Brain microvascular endothelial cell (primary cell): Measurements from ENCODE around the gene TP53TG5.

Source experiments
- DNase-seq: peaks from one replicate; pipeline ENCODE4 v3.0.0-alpha.2; 2020
- H3K27ac ChIP-seq: fragments of 250-450 bp; sonication (Bioruptor Pico); 2 replicates; pipeline ENCODE4 v1.5.1; 2020; ENCODE audit warnings: mild to moderate bottlenecking, moderate library complexity
- H3K27me3 ChIP-seq: fragments of 250-450 bp; sonication (Bioruptor Pico); replicated peaks from 2 replicates; pipeline ENCODE4 v1.5.1; 2020; ENCODE audit warnings: mild to moderate bottlenecking
- H3K36me3 ChIP-seq: fragments of 250-450 bp; sonication (Bioruptor Pico); replicated peaks from 2 replicates; pipeline ENCODE4 v1.5.1; 2020; ENCODE audit warnings: mild to moderate bottlenecking
- H3K4me3 ChIP-seq: 2 replicates; pipeline ENCODE4 v1.5.1; 2011; ENCODE audit warnings: low read depth, mild to moderate bottlenecking, control low read depth, low read length, moderate library complexity
- in situ Hi-C: cut with HindIII; loops from 2 replicates; pipeline ENCODE4 v1.10.0; 2017; ENCODE audit warnings: low sequenced_read_pairs, low pct_ligation_motif_present
- TF ChIP-seq, protein P1 (sequence below): IDR thresholded peaks from 2 replicates; pipeline ENCODE4 v1.5.1; 2011; ENCODE audit warnings: low read depth, mild to moderate bottlenecking, moderate library complexity, low read length, control low read depth, inconsistent platforms; ENCODE audit errors: missing control alignments

The TP53TG5 gene

DNA sequence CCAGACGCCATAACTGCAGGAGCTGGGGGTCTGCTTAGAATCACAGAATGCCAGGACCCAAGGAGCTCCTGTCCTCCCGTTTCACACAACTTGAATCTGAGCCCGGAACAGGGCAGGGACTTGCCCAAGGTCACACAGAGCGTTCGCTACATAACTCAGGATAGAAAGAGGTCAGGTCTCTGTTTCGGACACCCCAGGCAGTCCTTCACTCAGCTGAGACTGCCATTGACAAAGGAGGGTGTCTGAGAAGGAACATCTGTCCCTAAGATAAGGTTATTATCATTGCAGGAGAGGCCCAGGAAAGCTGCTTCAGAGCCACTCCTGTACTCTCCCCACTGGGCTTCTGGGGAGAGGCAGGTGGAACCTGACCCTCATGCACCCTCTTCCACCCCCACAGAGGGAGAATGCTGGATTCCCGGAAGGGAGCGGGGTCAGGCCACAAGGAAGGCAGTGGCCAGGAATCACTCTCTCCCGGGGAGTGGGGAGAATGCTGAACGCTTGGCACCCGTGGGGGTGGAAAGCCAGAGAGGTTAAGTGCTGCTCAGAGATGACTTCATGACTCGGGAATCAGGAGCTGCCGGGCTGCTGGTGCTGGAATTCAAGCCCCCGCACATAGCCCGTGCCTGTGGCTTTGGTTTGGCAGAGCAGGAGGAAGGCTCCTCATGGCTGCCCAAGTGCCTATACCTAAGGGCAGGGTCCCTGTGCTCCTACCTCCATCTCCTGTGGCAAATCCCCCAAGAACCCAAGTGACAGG is 40.6 kb downstream of the TP53TG5 start:
- no peak overlapping the region for H3K4me3 ChIP-seq
- H3K27ac ChIP-seq: peak overlapping the region; percentile 90
- peak; percentile 91 for DNase-seq
- no peaks in the 10 kb centered on the region for H3K27me3 ChIP-seq
- in situ Hi-C loops: no loop called here
- TF ChIP-seq, protein P1, sequence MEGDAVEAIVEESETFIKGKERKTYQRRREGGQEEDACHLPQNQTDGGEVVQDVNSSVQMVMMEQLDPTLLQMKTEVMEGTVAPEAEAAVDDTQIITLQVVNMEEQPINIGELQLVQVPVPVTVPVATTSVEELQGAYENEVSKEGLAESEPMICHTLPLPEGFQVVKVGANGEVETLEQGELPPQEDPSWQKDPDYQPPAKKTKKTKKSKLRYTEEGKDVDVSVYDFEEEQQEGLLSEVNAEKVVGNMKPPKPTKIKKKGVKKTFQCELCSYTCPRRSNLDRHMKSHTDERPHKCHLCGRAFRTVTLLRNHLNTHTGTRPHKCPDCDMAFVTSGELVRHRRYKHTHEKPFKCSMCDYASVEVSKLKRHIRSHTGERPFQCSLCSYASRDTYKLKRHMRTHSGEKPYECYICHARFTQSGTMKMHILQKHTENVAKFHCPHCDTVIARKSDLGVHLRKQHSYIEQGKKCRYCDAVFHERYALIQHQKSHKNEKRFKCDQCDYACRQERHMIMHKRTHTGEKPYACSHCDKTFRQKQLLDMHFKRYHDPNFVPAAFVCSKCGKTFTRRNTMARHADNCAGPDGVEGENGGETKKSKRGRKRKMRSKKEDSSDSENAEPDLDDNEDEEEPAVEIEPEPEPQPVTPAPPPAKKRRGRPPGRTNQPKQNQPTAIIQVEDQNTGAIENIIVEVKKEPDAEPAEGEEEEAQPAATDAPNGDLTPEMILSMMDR: no peak
- peaks cover 53% of the 10 kb centered on the region for H3K36me3 ChIP-seq

DNA sequence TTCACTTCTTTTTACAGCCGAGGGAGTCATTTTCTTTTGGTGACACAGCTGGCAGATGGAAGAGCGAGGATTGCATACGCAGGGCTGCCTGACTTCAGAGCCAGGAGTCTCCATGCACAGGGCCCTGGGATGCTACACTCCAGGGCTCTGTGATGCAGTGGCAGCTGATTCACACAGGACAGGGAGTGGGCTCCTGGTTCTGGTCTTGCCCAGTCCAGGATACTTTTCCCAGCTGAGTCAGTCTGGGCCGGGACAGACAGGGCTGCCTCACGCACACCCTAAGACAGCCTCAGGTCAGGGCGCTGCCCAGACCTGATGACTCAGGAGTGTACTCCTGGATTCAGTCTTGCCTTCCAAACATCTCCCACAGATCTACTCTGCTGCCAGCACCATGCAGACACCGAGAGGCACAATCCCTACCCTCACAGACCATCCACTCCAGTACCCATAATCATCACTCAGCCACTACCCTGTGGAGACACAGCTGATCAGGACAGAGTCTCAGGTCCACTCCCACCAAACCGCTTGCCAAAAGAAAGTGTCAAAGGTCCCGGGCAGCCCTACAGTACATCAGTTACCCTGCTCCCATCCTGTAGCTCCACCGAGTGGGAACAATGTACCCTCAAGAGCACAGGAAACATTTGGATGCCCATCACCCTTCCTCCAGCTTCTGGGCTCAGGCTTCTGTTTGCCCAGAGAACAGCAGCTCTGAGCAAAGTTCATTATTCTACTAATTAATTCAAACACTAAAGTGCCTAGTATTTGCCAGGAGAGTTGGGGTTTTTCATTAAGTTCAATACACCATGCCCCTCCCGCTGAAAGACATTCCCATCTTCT is 41.4 kb downstream of the TP53TG5 start:
- peak; percentile 91 for DNase-seq
- in situ Hi-C loops: no loop called here
- no peaks in the 10 kb centered on the region for H3K27me3 ChIP-seq
- H3K4me3 ChIP-seq: no peak overlapping the region
- H3K27ac ChIP-seq: peak overlapping the region; percentile 90
- TF ChIP-seq, protein P1: no peak
- H3K36me3 ChIP-seq: peaks cover 59% of the 10 kb centered on the region

DNA sequence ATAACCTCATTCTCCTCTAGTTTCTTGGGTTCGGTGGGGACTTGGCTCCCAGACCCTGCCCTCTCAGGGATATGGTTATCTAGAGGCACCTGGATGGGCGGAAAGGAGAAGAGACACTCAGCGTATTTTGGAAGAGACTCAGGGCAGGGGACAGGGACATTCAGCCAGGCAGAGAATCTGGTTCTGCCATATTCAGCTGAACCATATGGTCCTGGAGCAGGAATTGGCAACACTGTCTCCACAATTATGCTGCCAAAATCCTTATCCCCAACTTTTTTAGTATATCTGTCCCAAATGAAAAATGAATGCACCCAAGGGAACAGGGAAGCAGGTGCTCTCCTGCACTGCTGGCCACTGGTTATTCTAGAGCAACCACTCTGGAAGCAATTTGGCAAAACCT is 47.6 kb downstream of the TP53TG5 start:
- no peak for DNase-seq
- no peak overlapping the region for H3K27ac ChIP-seq
- TF ChIP-seq, protein P1: no peak
- H3K27me3 ChIP-seq: no peaks in the 10 kb centered on the region
- in situ Hi-C loops: no loop called here
- H3K4me3 ChIP-seq: no peak overlapping the region
- peaks cover 83% of the 10 kb centered on the region for H3K36me3 ChIP-seq

DNA sequence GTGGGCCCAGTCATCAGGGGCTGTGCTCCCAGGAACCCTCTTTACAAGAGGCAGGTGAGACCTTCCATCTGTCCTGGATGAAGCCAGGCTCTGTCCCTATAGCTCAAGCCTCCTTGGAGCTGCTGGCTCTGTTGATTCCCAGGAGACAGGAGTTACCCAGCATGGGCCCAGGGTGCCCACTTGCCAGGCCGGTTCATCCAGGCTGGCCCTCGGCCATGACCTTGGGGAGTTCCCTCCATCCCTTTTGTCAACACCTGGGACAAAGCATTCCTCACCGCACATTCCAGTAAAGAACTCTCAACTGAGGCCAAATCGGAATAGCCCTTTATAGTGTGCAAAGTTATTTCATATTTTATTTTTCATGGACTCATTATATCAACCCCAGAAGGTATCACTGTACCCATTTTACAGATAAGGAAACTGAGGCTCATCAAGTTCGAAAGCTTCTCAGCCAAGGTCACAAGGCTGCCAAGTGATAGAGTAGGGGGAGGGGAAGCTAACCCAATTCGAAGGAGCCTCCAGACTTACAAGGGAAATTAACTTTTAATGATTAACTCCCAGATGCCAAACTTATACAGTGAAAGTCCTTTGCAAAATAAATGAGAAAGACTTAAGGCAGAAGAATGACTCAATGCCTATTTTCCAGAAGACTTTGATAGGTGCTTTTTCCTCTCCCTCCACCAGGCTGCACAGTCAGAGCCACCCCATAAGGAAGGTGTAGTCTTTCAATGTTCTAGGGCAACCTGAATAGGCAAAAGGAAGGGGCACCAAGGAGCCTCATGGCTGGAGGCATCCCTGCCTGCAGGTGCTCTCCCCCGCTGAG is 48.4 kb downstream of the TP53TG5 start:
- in situ Hi-C loops: no loop called here
- H3K27ac ChIP-seq: no peak overlapping the region
- no peak overlapping the region for H3K4me3 ChIP-seq
- DNase-seq: no peak
- H3K27me3 ChIP-seq: no peaks in the 10 kb centered on the region
- H3K36me3 ChIP-seq: peaks cover 79% of the 10 kb centered on the region
- TF ChIP-seq, protein P1: no peak

DNA sequence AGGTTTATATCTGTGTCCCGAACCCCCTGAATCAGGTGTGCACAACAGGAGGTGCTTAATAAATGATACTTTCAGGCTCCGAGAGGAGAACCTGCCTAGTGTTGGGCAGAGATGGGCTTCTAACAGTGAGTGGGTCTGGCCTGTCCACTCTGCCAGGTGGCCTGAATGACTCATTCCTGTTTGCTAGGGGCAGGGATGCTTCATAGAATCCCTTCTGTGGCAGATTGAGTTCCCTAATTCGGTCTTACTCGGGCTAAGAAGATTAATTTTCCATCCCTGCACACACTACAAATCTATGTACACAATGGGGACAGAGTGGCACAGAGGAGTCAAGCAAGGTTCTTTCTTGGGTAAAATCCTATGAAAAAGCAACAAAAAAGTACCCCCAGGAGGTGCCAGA is 49.7 kb downstream of the TP53TG5 start:
- in situ Hi-C loops: no loop called here
- Histone ChIP-seq H3K4me3 (no peak overlapping the region), H3K27ac (no peak overlapping the region), H3K27me3 (no peaks in the 10 kb centered on the region), H3K36me3 (peaks cover 77% of the 10 kb centered on the region)
- no peak for DNase-seq
- TF ChIP-seq, protein P1: no peak
